Ovary (tissue), 3 donors: ENCODE measurements around the gene ZFYVE26.

Source experiments
- POLR2A ChIP-seq: fragments of 450-650 bp; IDR thresholded peaks from one replicate; pipeline ENCODE4 v1.6.1; 2017; ENCODE audit warnings: antibody characterized with exemption, mild to moderate bottlenecking, moderate library complexity
- TF ChIP-seq, protein P1 (sequence below), 3 donors: fragments of 450-650 bp in 2 of 3; fragments of 200-600 bp in 1 of 3; IDR thresholded peaks; one replicate each; pipeline versions ENCODE4 v1.5.1 to v1.8.0; 2016 to 2022; ENCODE audit warnings: antibody characterized with exemption in 3 of 3, mild to moderate bottlenecking in 1 of 3
- donor health status: DM: no; HTN: no; CAD: no.

DNA sequence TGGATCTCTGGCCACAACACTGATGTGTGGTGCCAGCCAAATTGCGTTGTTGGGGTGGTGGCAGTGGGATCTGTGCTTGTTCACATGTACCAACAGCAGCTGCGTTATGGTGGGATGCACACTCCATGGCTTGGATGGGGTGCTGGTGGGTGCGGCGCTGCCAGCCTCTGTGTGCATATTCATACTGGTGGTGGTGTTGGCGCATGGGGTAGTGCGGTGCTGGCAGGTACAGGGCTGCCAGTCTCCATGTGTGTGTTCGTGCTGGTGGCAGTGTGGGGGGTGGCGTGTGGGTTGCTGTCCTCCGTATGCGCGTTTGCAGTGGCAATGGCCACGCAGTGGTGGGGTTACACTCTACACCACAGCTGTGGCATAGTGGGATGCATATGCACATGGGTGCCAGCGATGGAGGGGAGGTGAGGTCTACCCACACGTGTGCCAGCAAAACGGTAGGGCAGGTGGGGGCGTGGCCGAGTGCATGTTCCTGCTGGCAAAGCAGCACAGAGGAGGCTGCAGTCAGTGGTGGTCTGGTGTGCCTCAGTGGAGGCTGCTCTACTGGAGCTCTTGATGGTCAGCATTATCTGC, 29.7 kb upstream of the ZFYVE26 start:
- TF ChIP-seq, protein P1, sequence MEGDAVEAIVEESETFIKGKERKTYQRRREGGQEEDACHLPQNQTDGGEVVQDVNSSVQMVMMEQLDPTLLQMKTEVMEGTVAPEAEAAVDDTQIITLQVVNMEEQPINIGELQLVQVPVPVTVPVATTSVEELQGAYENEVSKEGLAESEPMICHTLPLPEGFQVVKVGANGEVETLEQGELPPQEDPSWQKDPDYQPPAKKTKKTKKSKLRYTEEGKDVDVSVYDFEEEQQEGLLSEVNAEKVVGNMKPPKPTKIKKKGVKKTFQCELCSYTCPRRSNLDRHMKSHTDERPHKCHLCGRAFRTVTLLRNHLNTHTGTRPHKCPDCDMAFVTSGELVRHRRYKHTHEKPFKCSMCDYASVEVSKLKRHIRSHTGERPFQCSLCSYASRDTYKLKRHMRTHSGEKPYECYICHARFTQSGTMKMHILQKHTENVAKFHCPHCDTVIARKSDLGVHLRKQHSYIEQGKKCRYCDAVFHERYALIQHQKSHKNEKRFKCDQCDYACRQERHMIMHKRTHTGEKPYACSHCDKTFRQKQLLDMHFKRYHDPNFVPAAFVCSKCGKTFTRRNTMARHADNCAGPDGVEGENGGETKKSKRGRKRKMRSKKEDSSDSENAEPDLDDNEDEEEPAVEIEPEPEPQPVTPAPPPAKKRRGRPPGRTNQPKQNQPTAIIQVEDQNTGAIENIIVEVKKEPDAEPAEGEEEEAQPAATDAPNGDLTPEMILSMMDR (IDR thresholded peaks at IDR 0.05), result no peak
- no peak for TF ChIP-seq POLR2A
